ENCODE data around the gene ADPRS.
A peak's percentile ranks its signal among the peaks of the same experiment; 100 is the strongest.

ADPRS gene

GRCh38 chr1:36097693-36098585, 9.2 kb downstream of the ADPRS start:
- peak overlapping the region in 1 of 2 donors; percentile 65 for H3K27ac ChIP-seq
- no peak for TF ChIP-seq CTCF (IDR thresholded peaks at IDR 0.05)
- DNase-seq = no peak

GRCh38 chr1:36098650-36099365, 10.1 kb downstream of the ADPRS start:
- H3K36me3 ChIP-seq = peaks cover 7 to 46% (median 12%) of the 10 kb centered on the region in 3 donors
- H3K27ac ChIP-seq = peak overlapping the region; percentile 50 to 65

More at GRCh38 chr1:36097693-36098585, 9.2 kb downstream of the ADPRS start:
- peaks cover 0 to 33% (median 15%) of the 10 kb centered on the region in 4 donors for H3K4me1 ChIP-seq
- no peaks in the 10 kb centered on the region for H3K27me3 ChIP-seq
- H3K36me3 ChIP-seq = peaks cover 15 to 55% (median 21%) of the 10 kb centered on the region in 3 donors
- no peak overlapping the region for H3K4me3 ChIP-seq
- intact Hi-C loops (cut with DNase I; ENCODE audit: low total_unique reads) = loop anchor here (5.0 kb wide), 2 partner anchors 94 to 189 kb away; no protein-coding TSS in a partner anchor
- H3K9me3 ChIP-seq = no peaks in the 10 kb centered on the region

GRCh38 chr1:36099681-36100341, 11.1 kb downstream of the ADPRS start:
- peak; percentile 71 to 93 for TF ChIP-seq CTCF (IDR thresholded peaks at IDR 0.05)
- Histone ChIP-seq H3K4me1 (peaks cover 0 to 23% (median 13%) of the 10 kb centered on the region in 4 donors), H3K4me3 (no peak overlapping the region), H3K27ac (peak overlapping the region; percentile 50 to 65), H3K9me3 (no peaks in the 10 kb centered on the region), H3K36me3 (peaks cover 0 to 36% (median 2%) of the 10 kb centered on the region in 3 donors), H3K27me3 (no peaks in the 10 kb centered on the region)
- peak; percentile 73 to 84 for DNase-seq
- intact Hi-C loops (cut with DNase I; ENCODE audit: low total_unique reads) = loop anchor here (1.0 to 5.0 kb wide), 3 partner anchors 35 to 187 kb away; no protein-coding TSS in a partner anchor

More at GRCh38 chr1:36098650-36099365, 10.1 kb downstream of the ADPRS start:
- no peak for TF ChIP-seq CTCF (IDR thresholded peaks at IDR 0.05)
- intact Hi-C loops (cut with DNase I; ENCODE audit: low total_unique reads) = loop anchor here (5.0 kb wide), 2 partner anchors 93 to 188 kb away; no protein-coding TSS in a partner anchor
- no peak for DNase-seq
- H3K4me1 ChIP-seq = peaks cover 0 to 27% (median 13%) of the 10 kb centered on the region in 4 donors
- H3K9me3 ChIP-seq = no peaks in the 10 kb centered on the region
- no peak overlapping the region for H3K4me3 ChIP-seq
- no peaks in the 10 kb centered on the region for H3K27me3 ChIP-seq

GRCh38 chr1:36100376-36100775, 11.7 kb downstream of the ADPRS start:
- H3K36me3 ChIP-seq = peaks cover 0 to 32% (median 0%) of the 10 kb centered on the region in 3 donors
- H3K9me3 ChIP-seq = no peaks in the 10 kb centered on the region
- no peak for DNase-seq
- peaks cover 0 to 23% (median 13%) of the 10 kb centered on the region in 4 donors for H3K4me1 ChIP-seq
- intact Hi-C loops (cut with DNase I; ENCODE audit: low total_unique reads) = loop anchor here (1.0 kb wide), 1 partner anchor 35 kb away; no protein-coding TSS in a partner anchor
- H3K4me3 ChIP-seq = no peak overlapping the region
- no peak for TF ChIP-seq CTCF (IDR thresholded peaks at IDR 0.05)
- peak overlapping the region; percentile 50 to 65 for H3K27ac ChIP-seq
- H3K27me3 ChIP-seq = no peaks in the 10 kb centered on the region

GRCh38 chr1:36101546-36101945, 12.9 kb downstream of the ADPRS start:
- Histone ChIP-seq H3K27ac (peak overlapping the region in 1 of 2 donors; percentile 65), H3K36me3 (peaks cover 0 to 24% (median 0%) of the 10 kb centered on the region in 3 donors), H3K4me3 (no peak overlapping the region), H3K27me3 (no peaks in the 10 kb centered on the region), H3K4me1 (peaks cover 0 to 16% (median 12%) of the 10 kb centered on the region in 4 donors), H3K9me3 (no peaks in the 10 kb centered on the region)
- DNase-seq = no peak
- intact Hi-C loops (cut with DNase I; ENCODE audit: low total_unique reads) = no loop called here
- no peak for TF ChIP-seq CTCF (IDR thresholded peaks at IDR 0.05)
